ENCODE data around the gene ZNF77.
"Not testable (repeated sequence)": the region's sequence is repeated elsewhere in the genome, so short reads cannot be mapped to it uniquely, and the experiment has no call there.

ZNF77 gene

DNA sequence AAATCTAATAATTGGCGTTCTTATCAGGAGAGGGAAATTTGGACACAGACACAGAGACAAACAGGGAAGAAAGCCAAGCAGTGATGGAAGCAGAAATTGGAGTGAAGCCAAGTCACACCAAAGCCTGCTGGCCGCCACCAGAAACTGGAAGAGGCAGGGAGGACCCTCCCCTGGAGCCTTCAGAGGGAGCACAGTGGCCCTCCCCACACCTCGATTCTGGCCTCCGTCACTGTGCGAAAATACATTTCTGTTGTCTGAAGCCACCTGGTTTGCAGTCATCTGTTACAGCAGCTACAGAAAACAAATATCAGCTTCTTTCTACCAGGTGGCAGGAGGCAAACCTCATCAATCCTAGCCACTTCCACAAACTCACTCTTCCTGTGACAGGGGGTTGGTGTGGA, 24.3 kb upstream of the ZNF77 start:
- no peak for DNase-seq

- DNase-seq, result no peak
Measured at GRCh38 chr19:2967972-2968371, 23.2 kb upstream of the ZNF77 start.

- no peak for DNase-seq
Measured at GRCh38 chr19:2964874-2965273, 20.1 kb upstream of the ZNF77 start.

DNA sequence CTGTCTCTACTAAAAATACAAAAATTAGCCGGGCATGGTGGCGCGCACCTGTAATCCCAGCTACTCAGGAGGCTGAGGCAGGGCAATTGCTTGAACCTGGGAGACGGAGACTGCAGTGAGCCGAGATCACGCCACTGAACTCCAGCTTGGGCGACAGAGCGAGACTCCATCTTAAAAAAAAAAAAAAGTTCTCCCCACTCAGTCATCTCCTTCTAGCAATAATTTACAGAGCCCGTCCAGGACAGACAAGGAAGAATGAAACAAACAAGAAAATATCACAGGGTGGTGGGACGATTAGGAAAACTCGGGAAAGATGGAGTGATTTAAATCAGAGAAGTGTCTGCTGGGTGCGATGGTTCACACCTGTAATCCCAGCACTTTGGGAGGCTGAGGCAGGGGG, 18.9 kb upstream of the ZNF77 start:
- DNase-seq, result not testable (repeated sequence)

- no peak for DNase-seq
Measured at GRCh38 chr19:2963122-2963521, 18.4 kb upstream of the ZNF77 start.

- peak; percentile 35 for DNase-seq
Measured at GRCh38 chr19:2962018-2962670, 17.4 kb upstream of the ZNF77 start.

DNA sequence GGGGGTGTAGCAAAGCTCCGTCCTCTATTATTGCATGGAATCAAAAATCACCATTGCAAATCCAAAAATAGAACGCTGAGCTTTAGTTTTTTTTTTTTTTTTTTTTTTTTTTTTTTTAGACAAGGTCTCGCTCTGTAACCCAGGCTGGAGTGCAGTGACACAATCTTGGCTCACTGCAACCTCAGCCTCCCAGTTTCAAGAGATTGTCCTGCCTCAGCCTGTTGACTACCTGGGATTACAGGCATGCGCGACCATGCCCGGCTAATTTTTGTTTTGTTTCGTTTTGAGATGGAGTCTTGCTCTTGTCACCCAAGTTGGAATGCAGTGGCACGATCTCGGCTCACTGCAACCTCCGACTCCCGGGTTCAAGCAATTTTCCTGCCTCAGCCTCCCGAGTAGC, 15.3 kb upstream of the ZNF77 start:
- no peak for DNase-seq

- no peak for DNase-seq
Measured at GRCh38 chr19:2957160-2957559, 12.4 kb upstream of the ZNF77 start.

GRCh38 chr19:2952953-2953481, 8.2 kb upstream of the ZNF77 start:
- no peak for DNase-seq

GRCh38 chr19:2950286-2951124, 5.7 kb upstream of the ZNF77 start:
- peak; percentile 100 for DNase-seq

GRCh38 chr19:2949939-2950285, 5.1 kb upstream of the ZNF77 start:
- DNase-seq, result no peak

DNA sequence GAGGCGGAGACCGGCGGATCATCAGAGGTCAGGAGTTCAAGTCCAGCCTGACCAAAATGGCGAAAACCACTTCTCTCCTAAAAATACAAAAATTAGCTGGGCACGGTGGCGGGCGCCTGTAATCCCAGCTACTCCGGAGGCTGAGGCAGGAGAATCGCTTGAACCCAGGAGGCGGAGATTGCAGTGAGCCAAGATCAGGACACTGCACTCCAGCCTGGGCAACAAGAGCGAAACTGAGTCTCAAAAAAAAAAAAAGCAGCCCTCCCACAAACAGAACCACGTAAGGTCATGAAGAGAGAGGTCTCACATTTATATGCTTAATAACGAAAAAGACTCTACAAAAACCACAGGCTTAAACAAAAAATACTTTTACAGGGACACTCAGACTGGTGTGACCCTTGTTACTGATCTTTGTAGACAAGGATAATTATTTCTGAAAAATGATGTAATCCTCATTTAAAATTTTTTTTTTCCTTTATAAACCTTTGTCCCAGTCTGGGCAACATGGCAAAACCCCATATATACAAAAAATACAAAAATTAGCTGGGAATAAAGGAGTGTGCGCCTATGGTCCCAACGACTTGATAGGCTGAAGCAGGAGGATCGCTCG, 909 bp upstream of the ZNF77 start:
- DNase-seq, result no peak

GRCh38 chr19:2944403-2944774, 382 bp downstream of the ZNF77 start:
- DNase-seq, result no peak

DNA sequence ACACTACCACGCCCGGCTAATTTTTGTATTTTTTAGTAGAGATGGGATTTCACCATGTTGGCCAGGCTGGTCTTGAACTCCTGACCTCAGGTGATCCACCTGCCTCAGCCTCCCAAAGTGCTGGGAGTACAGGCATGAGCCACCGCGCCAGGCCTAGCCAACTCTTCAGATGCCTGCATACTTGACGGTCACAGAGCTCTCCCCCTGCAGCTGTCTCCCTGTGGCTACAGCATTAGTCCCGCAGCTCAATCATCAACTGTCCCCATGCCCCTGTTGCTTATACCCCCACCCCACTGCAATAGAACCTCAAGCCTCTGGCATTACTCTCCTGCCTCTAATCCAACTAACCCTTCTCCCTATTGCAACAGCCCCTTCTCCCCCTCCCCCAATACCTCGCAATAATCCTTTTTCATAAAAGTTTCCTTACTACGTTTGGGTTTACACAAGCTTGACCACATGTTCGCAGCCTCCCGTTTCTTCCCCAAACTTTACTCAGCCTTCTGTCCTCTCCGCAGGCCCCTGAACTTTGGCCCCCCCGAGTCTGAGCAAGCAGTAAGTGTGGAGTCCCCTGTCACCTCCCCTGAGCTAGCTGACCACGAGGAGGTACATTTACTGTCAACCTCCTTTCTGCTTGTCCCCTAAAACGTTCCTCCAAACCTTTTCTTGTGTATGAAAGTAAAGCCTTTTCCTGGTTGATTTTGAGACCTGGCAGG, 1.7 kb downstream of the ZNF77 start:
- no peak for DNase-seq

- not testable (repeated sequence) for DNase-seq
Measured at GRCh38 chr19:2935863-2936262, 8.9 kb downstream of the ZNF77 start.

GRCh38 chr19:2933490-2933910, 11.3 kb downstream of the ZNF77 start:
- no peak for DNase-seq

GRCh38 chr19:2927032-2927430, 17.7 kb downstream of the ZNF77 start:
- no peak for DNase-seq

- DNase-seq, result no peak
Measured at GRCh38 chr19:2926341-2927031, 18.3 kb downstream of the ZNF77 start.

GRCh38 chr19:2923510-2923909, 21.3 kb downstream of the ZNF77 start:
- DNase-seq, result no peak

DNA sequence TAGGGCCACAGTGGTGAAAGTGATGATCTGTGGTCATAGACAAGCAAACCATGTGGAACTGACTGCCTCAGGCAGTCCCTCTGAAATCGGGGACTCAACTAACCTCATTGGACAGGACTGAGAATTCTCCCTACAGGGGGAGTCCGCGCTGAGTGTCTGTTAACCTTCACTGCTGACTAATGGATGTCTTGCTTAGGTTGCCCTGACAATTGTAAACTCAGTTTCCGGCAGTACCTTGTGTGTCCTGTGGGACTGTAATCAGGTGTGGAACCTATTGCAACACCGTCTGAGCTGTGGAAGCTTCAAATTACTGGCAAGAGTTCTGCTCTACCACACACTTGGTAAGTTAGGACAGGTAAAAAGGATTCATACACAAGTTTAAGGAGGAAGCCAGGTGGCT, 21.8 kb downstream of the ZNF77 start:
- no peak for DNase-seq

DNA sequence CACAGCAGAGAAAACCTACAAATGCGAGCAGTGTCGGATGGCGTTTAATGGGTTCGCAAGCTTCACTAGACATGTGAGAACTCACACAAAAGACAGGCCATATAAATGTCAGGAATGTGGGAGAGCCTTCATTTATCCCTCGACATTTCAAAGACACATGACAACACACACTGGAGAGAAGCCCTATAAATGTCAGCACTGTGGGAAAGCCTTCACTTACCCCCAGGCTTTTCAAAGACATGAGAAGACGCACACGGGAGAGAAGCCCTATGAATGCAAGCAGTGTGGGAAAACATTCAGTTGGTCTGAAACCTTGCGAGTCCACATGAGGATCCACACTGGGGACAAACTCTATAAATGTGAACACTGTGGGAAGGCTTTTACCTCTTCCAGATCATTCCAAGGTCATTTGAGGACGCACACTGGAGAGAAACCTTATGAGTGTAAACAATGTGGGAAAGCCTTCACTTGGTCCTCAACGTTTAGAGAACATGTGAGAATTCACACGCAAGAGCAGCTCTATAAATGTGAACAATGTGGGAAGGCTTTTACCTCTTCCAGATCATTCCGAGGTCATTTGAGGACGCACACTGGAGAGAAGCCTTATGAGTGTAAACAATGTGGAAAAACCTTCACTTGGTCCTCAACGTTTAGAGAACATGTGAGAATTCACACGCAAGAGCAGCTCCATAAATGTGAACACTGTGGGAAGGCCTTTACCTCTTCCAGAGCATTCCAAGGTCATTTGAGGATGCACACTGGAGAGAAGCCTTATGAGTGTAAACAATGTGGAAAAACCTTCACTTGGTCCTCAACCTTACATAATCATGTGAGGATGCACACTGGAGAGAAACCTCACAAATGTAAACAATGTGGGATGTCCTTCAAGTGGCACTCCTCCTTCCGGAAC, 27.2 kb downstream of the ZNF77 start:
- no peak for DNase-seq

DNA sequence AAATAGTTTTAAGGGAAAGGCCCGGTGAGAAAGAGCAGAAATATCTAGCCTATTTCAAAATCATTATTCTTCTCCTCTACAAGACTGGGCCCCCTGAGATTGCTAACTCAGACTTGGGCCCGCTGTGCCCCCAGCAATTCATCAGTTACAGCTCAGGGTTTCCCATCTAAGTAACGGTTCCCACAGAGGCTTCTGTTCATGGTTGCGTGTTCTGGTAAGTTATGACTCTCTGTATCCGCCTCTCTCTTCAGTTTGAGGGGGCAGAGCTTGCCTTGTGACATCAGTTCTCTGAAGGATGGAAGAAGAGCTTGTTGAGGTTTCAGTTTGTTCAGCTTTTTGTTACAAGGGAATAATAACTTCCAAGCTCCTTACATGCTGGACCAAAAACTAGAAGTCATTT, 32.5 kb downstream of the ZNF77 start:
- no peak for DNase-seq

All from activated T-cell treated with anti-CD3 and anti-CD28 coated beads, Interleukin-2, amount 50 U/mL, for 1 hour (primary cell).